ENCODE data around the gene SLC19A1.

GRCh38 chr21:45541221-45542039 lies 810 bp downstream of the SLC19A1 start:
- TF ChIP-seq EP300 (IDR thresholded peaks at IDR 0.05) (no peak), CTCF (IDR thresholded peaks at IDR 0.05) (no peak), POLR2A (IDR thresholded peaks at IDR 0.05) (no peak)
